ENCODE data around the gene ETS2.

The ETS2 gene

DNA sequence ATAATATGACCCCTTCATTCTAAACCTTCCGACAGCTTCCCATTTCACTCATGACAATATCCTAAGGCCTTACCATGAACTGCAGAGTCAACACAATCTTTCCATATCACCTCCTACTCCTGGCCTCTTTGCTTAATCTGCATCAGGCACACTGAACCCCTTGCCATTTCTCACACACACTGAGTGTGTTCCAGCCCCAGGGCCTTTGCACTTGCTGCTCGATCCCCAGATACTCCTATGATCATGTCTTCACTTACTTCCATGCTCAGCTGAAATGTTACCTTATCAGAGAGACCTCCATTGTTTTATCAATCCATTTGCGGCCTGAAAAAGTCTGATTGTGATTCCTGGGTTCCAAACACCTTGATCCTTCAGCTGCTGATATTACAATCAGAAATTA is 47.0 kb downstream of the ETS2 start:
- Mint-ChIP-seq H3K36me3 (ENCODE audit: low read depth) (no peaks in the 10 kb centered on the region), H3K4me1 (ENCODE audit: low read depth) (peaks cover 6% of the 10 kb centered on the region), H3K27me3 (ENCODE audit: low read depth) (peaks cover 4% of the 10 kb centered on the region), H3K27ac (no peak overlapping the region), H3K9me3 (peaks cover 4% of the 10 kb centered on the region), H3K4me3 (no peak overlapping the region)
- DNase-seq (ENCODE audit: low spot score) = no peak

DNA sequence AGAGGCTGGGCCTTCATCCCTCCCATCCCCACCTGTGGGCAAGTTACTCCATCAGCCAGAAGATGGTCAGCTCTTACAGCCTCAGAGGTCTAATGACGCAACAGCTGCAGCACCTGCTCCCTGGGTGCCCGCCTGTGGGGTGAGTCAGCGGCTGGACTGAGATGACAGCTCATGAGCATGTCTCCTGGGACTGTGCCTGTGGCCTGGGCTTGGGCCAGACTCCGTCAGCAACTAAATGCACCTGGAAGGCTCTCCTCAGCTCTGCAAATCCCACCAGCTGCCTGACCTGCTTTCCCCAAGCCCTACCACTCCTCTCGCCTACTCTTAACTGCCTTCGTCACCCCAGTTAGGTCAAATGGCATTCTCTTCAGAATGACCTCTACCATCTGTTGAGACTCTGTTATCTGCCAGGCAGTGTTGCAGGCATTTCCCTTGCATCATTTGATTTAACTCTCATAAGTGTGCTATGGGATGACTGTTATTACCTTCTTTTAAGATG is 47.7 kb downstream of the ETS2 start:
- H3K9me3 Mint-ChIP-seq = peaks cover 4% of the 10 kb centered on the region

DNA sequence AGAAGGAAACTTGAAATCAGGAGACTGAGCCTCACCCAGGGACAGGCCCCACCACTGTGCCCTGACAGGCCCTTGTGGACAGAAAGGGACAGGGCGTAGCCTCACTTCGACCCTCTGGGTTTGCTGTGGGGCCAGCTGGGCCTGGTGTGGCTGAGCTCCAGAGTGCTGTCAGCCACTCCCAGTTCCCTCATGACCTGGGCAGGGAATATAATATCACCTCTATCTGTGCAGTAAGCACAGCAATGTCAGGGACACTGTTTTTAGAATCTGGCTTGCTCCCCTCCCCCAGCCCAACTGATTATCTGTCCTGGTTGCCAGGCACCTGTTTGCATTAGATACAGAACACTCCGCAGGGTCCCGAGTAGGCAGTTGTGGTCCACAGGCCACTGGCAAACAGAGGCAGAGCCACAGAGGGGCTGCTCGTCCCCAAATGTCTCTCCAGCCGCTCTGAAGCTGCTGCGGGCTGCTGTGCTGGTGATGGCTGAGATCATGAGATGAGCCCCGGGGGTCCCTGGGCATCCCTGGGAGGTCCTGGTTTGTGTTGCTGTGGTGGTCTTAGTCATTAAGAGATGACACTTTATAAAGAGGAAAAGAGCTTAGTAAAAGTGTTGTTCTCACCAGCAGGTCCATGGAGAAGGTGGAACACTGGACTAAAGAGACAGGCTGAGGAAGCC is 51.6 kb downstream of the ETS2 start:
- no peak for DNase-seq (ENCODE audit: low spot score)
- Mint-ChIP-seq H3K27ac (no peak overlapping the region), H3K4me3 (no peak overlapping the region), H3K27me3 (ENCODE audit: low read depth) (peaks cover 4% of the 10 kb centered on the region), H3K36me3 (ENCODE audit: low read depth) (no peaks in the 10 kb centered on the region), H3K9me3 (no peaks in the 10 kb centered on the region), H3K4me1 (ENCODE audit: low read depth) (peaks cover 10% of the 10 kb centered on the region)

More for the DNA sequence above, 47.7 kb downstream of the ETS2 start:
- H3K27me3 Mint-ChIP-seq (ENCODE audit: low read depth) = peaks cover 4% of the 10 kb centered on the region
- no peak overlapping the region for H3K27ac Mint-ChIP-seq
- no peak overlapping the region for H3K4me3 Mint-ChIP-seq
- H3K36me3 Mint-ChIP-seq (ENCODE audit: low read depth) = no peaks in the 10 kb centered on the region
- DNase-seq (ENCODE audit: low spot score) = no peak
- peaks cover 6% of the 10 kb centered on the region for H3K4me1 Mint-ChIP-seq (ENCODE audit: low read depth)

DNA sequence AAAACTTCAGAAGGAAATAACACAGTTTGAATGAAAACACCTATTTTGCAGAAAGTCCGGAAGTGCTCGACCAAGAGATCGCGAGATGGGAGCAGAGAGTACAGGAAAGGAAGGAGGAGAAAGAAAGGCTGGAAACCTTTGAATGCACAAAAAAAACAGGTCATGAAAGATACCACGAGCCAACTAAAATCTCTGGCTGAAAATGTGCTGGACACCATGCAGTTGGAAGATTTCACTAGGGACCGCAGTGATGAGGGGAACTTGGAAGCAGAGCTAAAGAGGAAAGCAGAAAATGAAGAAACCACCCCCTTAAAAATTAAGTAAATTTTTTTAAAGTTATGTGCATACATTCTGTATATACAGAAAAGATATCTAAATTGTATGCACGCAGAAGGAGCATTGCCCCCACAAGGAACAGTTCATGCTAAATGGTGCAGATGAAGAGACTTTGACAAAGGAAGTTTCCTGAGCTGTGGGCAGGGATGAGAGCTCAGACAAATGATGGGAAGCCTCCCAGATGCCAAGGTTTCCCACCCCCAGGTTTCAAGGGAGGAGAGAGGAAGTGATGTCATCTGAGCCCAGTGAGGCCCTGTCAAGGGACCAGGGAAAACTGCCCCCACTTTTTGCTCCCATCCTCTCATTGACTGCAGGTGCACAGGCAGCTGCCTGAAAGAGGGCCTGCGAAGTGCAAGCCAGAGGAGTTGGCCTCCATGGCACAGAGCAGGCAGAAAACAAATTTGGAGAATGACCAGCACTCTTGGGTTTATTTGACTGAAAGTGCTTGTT is 52.5 kb downstream of the ETS2 start:
- H3K9me3 Mint-ChIP-seq = no peaks in the 10 kb centered on the region
- peaks cover 4% of the 10 kb centered on the region for H3K27me3 Mint-ChIP-seq (ENCODE audit: low read depth)
- no peaks in the 10 kb centered on the region for H3K36me3 Mint-ChIP-seq (ENCODE audit: low read depth)
- no peak for DNase-seq (ENCODE audit: low spot score)
- H3K4me3 Mint-ChIP-seq = no peak overlapping the region
- H3K27ac Mint-ChIP-seq = no peak overlapping the region
- H3K4me1 Mint-ChIP-seq (ENCODE audit: low read depth) = peaks cover 9% of the 10 kb centered on the region

DNA sequence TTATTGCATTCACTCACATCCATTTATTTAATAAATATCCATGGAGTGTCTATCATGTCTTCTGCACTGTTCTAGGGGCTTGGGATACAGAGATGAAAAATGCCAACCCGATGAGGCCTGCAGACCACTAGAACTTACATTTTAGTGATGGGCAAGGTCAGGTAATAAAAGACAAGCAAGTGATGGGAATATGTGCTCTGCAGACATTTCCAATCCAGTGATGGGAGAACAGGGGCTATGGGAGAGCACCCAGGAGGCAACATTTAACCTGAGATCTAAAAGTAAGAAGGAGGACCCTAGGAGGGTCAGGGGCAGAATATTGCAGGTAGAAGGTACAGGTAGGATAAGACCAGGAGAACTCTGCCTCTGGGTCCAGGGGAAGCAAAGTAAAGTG is 53.1 kb downstream of the ETS2 start:
- H3K9me3 Mint-ChIP-seq = no peaks in the 10 kb centered on the region
- peaks cover 9% of the 10 kb centered on the region for H3K4me1 Mint-ChIP-seq (ENCODE audit: low read depth)
- no peak for DNase-seq (ENCODE audit: low spot score)
- H3K4me3 Mint-ChIP-seq = no peak overlapping the region
- H3K27ac Mint-ChIP-seq = no peak overlapping the region
- peaks cover 4% of the 10 kb centered on the region for H3K27me3 Mint-ChIP-seq (ENCODE audit: low read depth)
- H3K36me3 Mint-ChIP-seq (ENCODE audit: low read depth) = no peaks in the 10 kb centered on the region

DNA sequence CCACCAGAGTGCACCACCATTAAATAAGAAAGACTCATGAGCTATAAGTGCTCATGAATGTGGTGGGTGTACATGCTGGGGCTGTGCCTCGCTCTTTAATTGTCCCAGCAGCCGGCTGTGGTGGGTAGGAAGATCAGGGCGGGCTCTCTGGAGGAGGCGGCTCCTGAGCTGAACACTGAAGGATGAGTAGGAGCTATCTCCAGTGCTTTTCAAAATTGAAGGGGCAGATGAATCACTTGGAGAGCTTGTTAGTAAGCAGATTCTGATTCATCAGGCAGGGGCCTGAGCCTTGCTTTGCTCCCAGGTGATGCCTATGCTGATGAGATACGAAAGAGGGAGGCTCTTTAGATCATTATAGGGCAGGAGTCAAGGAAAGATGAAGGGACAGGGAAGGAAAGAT is 54.1 kb downstream of the ETS2 start:
- H3K4me3 Mint-ChIP-seq = no peak overlapping the region
- peaks cover 9% of the 10 kb centered on the region for H3K4me1 Mint-ChIP-seq (ENCODE audit: low read depth)
- no peak overlapping the region for H3K27ac Mint-ChIP-seq
- DNase-seq (ENCODE audit: low spot score) = no peak
- no peaks in the 10 kb centered on the region for H3K36me3 Mint-ChIP-seq (ENCODE audit: low read depth)
- H3K27me3 Mint-ChIP-seq (ENCODE audit: low read depth) = peaks cover 2% of the 10 kb centered on the region
- no peaks in the 10 kb centered on the region for H3K9me3 Mint-ChIP-seq

DNA sequence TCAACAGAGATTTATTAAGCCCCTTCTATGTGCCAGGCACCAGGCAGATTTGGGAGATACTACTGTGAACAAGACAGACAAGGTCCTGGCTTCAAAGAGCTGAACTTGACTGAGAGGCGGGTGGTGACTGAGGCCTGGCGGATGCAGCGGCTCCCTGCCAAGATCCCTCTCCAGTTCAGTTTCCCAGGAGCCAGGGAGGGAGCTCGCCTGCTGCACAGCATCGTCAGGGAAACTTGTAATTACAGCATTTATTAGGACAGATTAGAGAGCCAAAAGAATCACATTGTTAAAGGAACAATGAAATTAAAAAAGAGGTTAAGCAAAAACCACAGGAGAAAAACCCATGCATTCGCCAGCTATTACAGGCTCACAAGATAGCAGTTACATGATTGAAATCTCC is 55.3 kb downstream of the ETS2 start:
- no peak overlapping the region for H3K27ac Mint-ChIP-seq
- H3K4me3 Mint-ChIP-seq = no peak overlapping the region
- no peaks in the 10 kb centered on the region for H3K36me3 Mint-ChIP-seq (ENCODE audit: low read depth)
- H3K4me1 Mint-ChIP-seq (ENCODE audit: low read depth) = peaks cover 9% of the 10 kb centered on the region
- DNase-seq (ENCODE audit: low spot score) = no peak
- H3K27me3 Mint-ChIP-seq (ENCODE audit: low read depth) = peaks cover 5% of the 10 kb centered on the region
- H3K9me3 Mint-ChIP-seq = no peaks in the 10 kb centered on the region

DNA sequence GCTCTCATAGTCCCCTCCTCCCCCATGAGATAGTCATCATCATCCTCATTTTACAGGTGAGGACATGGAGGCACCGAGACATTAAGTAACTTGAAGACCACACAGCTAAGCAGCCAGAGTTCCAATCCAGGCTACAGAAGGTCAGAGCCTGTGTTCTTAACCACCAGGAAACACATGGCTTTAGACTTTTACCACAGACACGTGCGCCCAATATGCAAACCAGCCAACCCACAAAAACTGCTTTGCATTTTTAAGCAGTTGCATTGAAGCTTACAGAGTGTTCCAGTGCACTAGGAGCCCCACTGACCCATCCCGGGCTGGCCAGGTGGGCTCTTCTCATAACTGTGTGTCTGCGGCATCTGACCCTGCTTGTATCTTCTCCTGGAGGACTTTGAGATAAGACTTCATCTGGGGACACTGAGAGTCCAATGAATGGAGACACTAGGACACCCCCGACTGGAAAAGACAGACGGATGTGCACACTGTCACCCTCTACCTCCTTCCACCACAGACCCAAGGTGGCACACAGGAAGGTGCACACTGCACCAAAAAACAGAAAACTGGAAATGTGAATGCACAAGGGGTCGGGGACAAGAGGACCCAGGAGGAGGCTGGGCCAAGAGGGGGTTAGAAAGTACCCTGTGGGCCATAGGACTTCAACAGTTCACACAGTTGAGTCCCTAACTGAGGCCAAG is 56.4 kb downstream of the ETS2 start:
- H3K9me3 Mint-ChIP-seq = no peaks in the 10 kb centered on the region
- H3K27me3 Mint-ChIP-seq (ENCODE audit: low read depth) = peaks cover 7% of the 10 kb centered on the region
- H3K27ac Mint-ChIP-seq = no peak overlapping the region
- H3K4me3 Mint-ChIP-seq = no peak overlapping the region
- no peaks in the 10 kb centered on the region for H3K36me3 Mint-ChIP-seq (ENCODE audit: low read depth)
- no peak for DNase-seq (ENCODE audit: low spot score)
- H3K4me1 Mint-ChIP-seq (ENCODE audit: low read depth) = peaks cover 9% of the 10 kb centered on the region

DNA sequence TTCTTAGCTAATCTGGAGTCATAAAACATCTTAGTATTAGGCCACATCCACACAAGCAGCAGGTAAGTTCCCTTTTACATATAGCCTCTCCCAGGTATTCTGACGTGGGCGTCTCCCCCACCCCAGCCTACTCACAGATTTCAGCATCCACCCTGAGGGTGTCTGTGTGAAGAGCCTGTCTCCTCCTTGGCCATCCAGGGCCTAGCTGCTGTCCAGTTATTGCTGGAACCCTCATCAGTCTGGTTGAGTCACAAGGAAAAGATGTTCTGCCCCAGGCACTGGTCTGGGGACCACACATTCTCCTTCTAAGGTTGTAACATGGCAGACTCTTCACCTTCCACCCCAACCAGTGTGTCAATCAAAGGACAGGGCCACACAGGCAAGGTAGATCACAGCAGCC is 57.6 kb downstream of the ETS2 start:
- no peak for DNase-seq (ENCODE audit: low spot score)
- H3K4me3 Mint-ChIP-seq = no peak overlapping the region
- H3K27ac Mint-ChIP-seq = no peak overlapping the region
- no peaks in the 10 kb centered on the region for H3K9me3 Mint-ChIP-seq
- peaks cover 14% of the 10 kb centered on the region for H3K27me3 Mint-ChIP-seq (ENCODE audit: low read depth)
- H3K4me1 Mint-ChIP-seq (ENCODE audit: low read depth) = peaks cover 9% of the 10 kb centered on the region
- no peaks in the 10 kb centered on the region for H3K36me3 Mint-ChIP-seq (ENCODE audit: low read depth)

DNA sequence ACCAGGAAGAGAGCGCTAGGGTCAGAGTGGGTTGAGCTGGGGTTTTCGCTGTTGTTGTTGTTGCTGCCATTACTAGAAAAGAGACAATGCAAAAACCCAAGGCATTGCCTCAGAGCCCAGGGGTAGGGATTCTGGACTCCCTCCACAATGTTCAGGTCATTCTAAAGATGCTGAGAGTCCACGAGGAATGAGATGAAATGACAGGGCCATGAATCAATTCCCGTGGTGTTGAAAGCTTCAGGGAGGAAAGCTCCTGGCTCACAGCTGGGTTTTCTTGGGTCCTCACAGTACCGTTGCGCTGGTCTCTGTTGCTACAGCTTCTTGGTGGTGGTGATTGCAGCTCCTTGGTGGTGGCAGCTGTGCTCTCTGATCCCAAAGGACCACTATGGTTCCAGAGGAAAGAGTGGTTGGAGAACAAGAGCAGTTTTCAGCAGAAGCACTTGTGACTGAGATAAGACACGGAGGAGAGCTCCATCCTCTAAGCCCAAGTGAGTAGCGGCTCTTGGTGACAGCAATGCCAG is 58.2 kb downstream of the ETS2 start:
- no peak overlapping the region for H3K27ac Mint-ChIP-seq
- H3K4me3 Mint-ChIP-seq = no peak overlapping the region
- H3K27me3 Mint-ChIP-seq (ENCODE audit: low read depth) = peaks cover 16% of the 10 kb centered on the region
- DNase-seq (ENCODE audit: low spot score) = no peak
- no peaks in the 10 kb centered on the region for H3K9me3 Mint-ChIP-seq
- H3K4me1 Mint-ChIP-seq (ENCODE audit: low read depth) = peaks cover 9% of the 10 kb centered on the region
- H3K36me3 Mint-ChIP-seq (ENCODE audit: low read depth) = no peaks in the 10 kb centered on the region

DNA sequence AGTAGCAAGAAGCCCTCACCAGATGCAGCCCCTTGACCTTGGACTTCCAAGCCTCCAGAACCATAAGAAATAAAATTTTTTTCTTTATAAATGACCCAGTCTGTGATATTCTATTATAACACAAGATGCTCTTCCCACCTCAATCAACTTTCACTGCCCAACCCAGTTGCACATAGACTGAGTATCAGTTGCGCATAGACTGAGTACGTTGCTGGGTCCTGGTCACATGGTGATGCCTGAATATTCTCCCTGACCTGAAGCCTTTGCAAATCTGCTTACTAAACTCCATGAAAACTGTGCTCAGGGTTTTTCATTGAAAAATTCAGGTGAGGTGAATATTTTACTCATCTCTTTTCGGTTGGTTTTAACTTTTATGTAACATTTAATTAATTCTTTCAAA is 59.2 kb downstream of the ETS2 start:
- Mint-ChIP-seq H3K27ac (no peak overlapping the region), H3K4me1 (ENCODE audit: low read depth) (peaks cover 10% of the 10 kb centered on the region), H3K4me3 (no peak overlapping the region), H3K27me3 (ENCODE audit: low read depth) (peaks cover 16% of the 10 kb centered on the region), H3K36me3 (ENCODE audit: low read depth) (no peaks in the 10 kb centered on the region), H3K9me3 (no peaks in the 10 kb centered on the region)
- DNase-seq (ENCODE audit: low spot score) = no peak

DNA sequence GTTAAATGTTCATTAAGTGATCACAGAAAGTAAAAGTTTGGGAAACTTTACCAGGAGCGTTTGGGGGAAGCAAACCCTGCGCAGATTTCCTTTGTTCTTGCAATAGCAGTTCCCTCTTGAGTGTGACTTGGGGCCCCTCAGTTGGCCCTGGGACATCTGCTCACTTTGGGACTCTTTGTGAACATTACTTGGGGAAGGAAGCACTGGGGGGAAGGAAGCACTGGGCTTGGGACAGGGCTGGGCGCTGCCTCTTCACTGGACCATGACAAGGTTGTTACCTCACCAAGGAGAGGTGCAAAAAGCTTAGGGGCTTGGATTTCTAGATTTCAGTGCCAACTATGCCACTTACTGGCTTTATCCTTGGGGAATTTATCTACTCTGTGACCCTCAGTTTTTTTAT is 63.5 kb downstream of the ETS2 start:
- Mint-ChIP-seq H3K27me3 (ENCODE audit: low read depth) (peaks cover 23% of the 10 kb centered on the region), H3K4me1 (ENCODE audit: low read depth) (peaks cover 12% of the 10 kb centered on the region), H3K36me3 (ENCODE audit: low read depth) (peaks cover 2% of the 10 kb centered on the region), H3K27ac (no peak overlapping the region), H3K9me3 (no peaks in the 10 kb centered on the region), H3K4me3 (no peak overlapping the region)
- DNase-seq (ENCODE audit: low spot score) = no peak

DNA sequence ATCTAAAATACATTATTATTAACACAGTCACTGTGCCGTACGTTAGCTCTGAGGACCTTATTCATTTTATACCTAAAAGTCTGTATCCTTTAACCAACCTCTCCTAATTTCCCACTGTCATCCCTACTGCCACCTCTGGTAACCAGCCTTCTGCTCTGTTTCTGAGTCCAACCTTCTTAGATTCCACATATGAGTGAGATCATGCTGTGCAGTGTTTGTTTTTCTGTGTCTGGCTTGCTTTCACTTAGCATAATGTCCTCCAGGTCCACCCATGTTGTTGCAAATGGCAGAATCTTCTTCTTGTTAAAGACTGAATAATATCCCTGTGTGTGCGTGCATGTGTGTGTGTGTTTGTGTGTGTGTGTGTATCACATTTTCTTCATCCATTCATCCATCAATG is 64.2 kb downstream of the ETS2 start:
- peaks cover 23% of the 10 kb centered on the region for H3K27me3 Mint-ChIP-seq (ENCODE audit: low read depth)
- no peak overlapping the region for H3K4me3 Mint-ChIP-seq
- no peak for DNase-seq (ENCODE audit: low spot score)

More for the DNA sequence above, 64.2 kb downstream of the ETS2 start:
- peaks cover 13% of the 10 kb centered on the region for H3K4me1 Mint-ChIP-seq (ENCODE audit: low read depth)
- no peaks in the 10 kb centered on the region for H3K9me3 Mint-ChIP-seq
- H3K36me3 Mint-ChIP-seq (ENCODE audit: low read depth) = peaks cover 2% of the 10 kb centered on the region
- H3K27ac Mint-ChIP-seq = no peak overlapping the region

Data from T-helper 2 cell treated with Interferon-gamma antibody and Interleukin-4, amounts not matched to agents 5 μg/mL and 100 μg/mL, for 36 hours (primary cell).